GM21381 (cell line): ENCODE results near the gene TPT1.
"Not testable (repeated sequence)": the region's sequence is repeated elsewhere in the genome, so short reads cannot be mapped to it uniquely, and the experiment has no call there.

Experiments
- ATAC-seq: cut with Tn5 transposase; IDR thresholded peaks from one replicate; pipeline ENCODE4 v1.9.1; 2021; ENCODE audit warnings: mild to moderate bottlenecking, moderate library complexity; ENCODE audit not compliant: unreplicated experiment

Gene TPT1

GRCh38 chr13:45341034-45341798 lies at the start of gene TPT1:
TPT1 (minus strand) TSS chr13:45341183; CDS start chr13:45341069, 114 bp downstream.
- peak; percentile 83 for ATAC-seq

GRCh38 chr13:45390348-45390747 lies 49.4 kb upstream of the TPT1 start:
- not testable (repeated sequence) for ATAC-seq

GRCh38 chr13:45388664-45389063 lies 47.7 kb upstream of the TPT1 start:
- no peak for ATAC-seq

- not testable (repeated sequence) for ATAC-seq
These were observed 46.1 kb upstream of the TPT1 start for GRCh38 chr13:45386892-45387575.

GRCh38 chr13:45385907-45386553 lies 45.0 kb upstream of the TPT1 start:
- no peak for ATAC-seq

GRCh38 chr13:45385320-45385719 lies 44.3 kb upstream of the TPT1 start:
- no peak for ATAC-seq

GRCh38 chr13:45384474-45385174 lies 43.6 kb upstream of the TPT1 start:
- no peak for ATAC-seq

GRCh38 chr13:45382739-45383138 lies 41.8 kb upstream of the TPT1 start:
- not testable (repeated sequence) for ATAC-seq

- ATAC-seq, result no peak
These were observed 40.2 kb upstream of the TPT1 start for GRCh38 chr13:45381196-45381595.

GRCh38 chr13:45380708-45381107 lies 39.7 kb upstream of the TPT1 start:
- ATAC-seq, result not testable (repeated sequence)

- not testable (repeated sequence) for ATAC-seq
These were observed 38.5 kb upstream of the TPT1 start for GRCh38 chr13:45379516-45379915.

- not testable (repeated sequence) for ATAC-seq
These were observed 37.8 kb upstream of the TPT1 start for GRCh38 chr13:45378786-45379185.

- not testable (repeated sequence) for ATAC-seq
These were observed 36.3 kb upstream of the TPT1 start for GRCh38 chr13:45377314-45377713.

- ATAC-seq, result not testable (repeated sequence)
These were observed 35.7 kb upstream of the TPT1 start for GRCh38 chr13:45376651-45377050.

- ATAC-seq, result no peak
These were observed 33.9 kb upstream of the TPT1 start for GRCh38 chr13:45374917-45375316.

GRCh38 chr13:45373162-45373547 lies 32.2 kb upstream of the TPT1 start:
- ATAC-seq, result no peak

GRCh38 chr13:45372189-45373161 lies 31.5 kb upstream of the TPT1 start:
- ATAC-seq, result no peak

- no peak for ATAC-seq
These were observed 30.0 kb upstream of the TPT1 start for GRCh38 chr13:45370922-45371406.

- ATAC-seq, result no peak
These were observed 28.1 kb upstream of the TPT1 start for GRCh38 chr13:45369116-45369515.

- ATAC-seq, result no peak
These were observed 27.6 kb upstream of the TPT1 start for GRCh38 chr13:45368571-45368970.
